Body of pancreas (tissue), 4 donors: ENCODE results near the gene OSBPL9. TPM values are rescaled to one million over a fixed set of nuclear protein-coding genes. Genes with fewer than 3 reads are reported as not detected.

ENCODE experiments used
- ATAC-seq: fragments of 150-250 bp; one replicate; pipeline ENCODE4 v1.9.1; 2016
- DNase-seq, 4 donors: peaks; one replicate each; pipeline ENCODE4 v3.0.0-alpha.2; 2019
- H3K27ac ChIP-seq, 4 donors: fragments of 200-600 bp; sonication (generic); 1 replicate in 3 of 4; 2 replicates in 1 of 4; pipeline versions ENCODE4 v1.5.1 to v1.6.1; 2016 to 2019; ENCODE audit warnings: mild to moderate bottlenecking in 1 of 4, mixed read lengths in 1 of 4, moderate library complexity in 1 of 4
- H3K27me3 ChIP-seq, 2 donors: fragments of 200-600 bp; sonication (generic); one replicate each; pipeline ENCODE4 v1.6.0; 2016; ENCODE audit warnings: mild to moderate bottlenecking in 1 of 2
- H3K36me3 ChIP-seq, 2 donors: fragments of 200-600 bp; sonication (generic); replicated peaks in 1 of 2; 2 replicates each; pipeline ENCODE4 v1.5.1; 2016; ENCODE audit warnings: low read depth in 2 of 2; ENCODE audit not compliant: insufficient read depth in 1 of 2
- H3K4me1 ChIP-seq: fragments of 200-600 bp; sonication (generic); one replicate; pipeline ENCODE4 v1.6.0; 2016
- H3K4me3 ChIP-seq, 2 donors: fragments of 200-600 bp; sonication (generic); 1 replicate in 1 of 2; 2 replicates in 1 of 2; pipeline ENCODE4 v1.5.1; 2016 to 2019
- H3K9me3 ChIP-seq, 3 donors: fragments of 200-600 bp; sonication (generic); 1 replicate in 2 of 3; 2 replicates in 1 of 3; pipeline ENCODE4 v1.5.1; 2016
- CTCF ChIP-seq, 7 experiments: fragments of 450-650 bp in 4 of 7; fragments of 200-600 bp in 3 of 7; sonication (generic) in 3 of 7; IDR thresholded peaks; one replicate each; pipeline ENCODE4 v1.5.1; 2016 to 2019; ENCODE audit warnings: antibody characterized with exemption in 7 of 7
- POLR2A ChIP-seq, 3 donors: fragments of 450-650 bp; IDR thresholded peaks; one replicate each; pipeline ENCODE4 v1.6.1; 2016; ENCODE audit warnings: antibody characterized with exemption in 3 of 3, mild to moderate bottlenecking in 2 of 3
- WGBS, 2 donors: methylation state at CpG; one replicate each; pipeline ENCODE4 v1.1.5; 2017; 5-methylcytosine and 5-hydroxymethylcytosine counted together
- intact Hi-C: fragments of 100-400 bp; cut with DNase I; formaldehyde crosslinking; loops from one replicate; pipeline ENCODE4 v1.15.1; 2023
- total RNA-seq, 2 donors: library from RNA; depleted of rRNA; stranded (reverse); fragments of >200 nt; gene quantifications; one replicate each; pipeline ENCODE4 v1.1.0, GENCODE V29; 2016

The OSBPL9 gene
- total RNA-seq, 2 donors from 2014 or later, result 25.1 to 89.0 TPM

- H3K4me1 ChIP-seq, result peaks cover 85% of the 10 kb centered on the region
These were observed 117.1 kb downstream of the OSBPL9 start for GRCh38 chr1:51733793-51734522.

DNA sequence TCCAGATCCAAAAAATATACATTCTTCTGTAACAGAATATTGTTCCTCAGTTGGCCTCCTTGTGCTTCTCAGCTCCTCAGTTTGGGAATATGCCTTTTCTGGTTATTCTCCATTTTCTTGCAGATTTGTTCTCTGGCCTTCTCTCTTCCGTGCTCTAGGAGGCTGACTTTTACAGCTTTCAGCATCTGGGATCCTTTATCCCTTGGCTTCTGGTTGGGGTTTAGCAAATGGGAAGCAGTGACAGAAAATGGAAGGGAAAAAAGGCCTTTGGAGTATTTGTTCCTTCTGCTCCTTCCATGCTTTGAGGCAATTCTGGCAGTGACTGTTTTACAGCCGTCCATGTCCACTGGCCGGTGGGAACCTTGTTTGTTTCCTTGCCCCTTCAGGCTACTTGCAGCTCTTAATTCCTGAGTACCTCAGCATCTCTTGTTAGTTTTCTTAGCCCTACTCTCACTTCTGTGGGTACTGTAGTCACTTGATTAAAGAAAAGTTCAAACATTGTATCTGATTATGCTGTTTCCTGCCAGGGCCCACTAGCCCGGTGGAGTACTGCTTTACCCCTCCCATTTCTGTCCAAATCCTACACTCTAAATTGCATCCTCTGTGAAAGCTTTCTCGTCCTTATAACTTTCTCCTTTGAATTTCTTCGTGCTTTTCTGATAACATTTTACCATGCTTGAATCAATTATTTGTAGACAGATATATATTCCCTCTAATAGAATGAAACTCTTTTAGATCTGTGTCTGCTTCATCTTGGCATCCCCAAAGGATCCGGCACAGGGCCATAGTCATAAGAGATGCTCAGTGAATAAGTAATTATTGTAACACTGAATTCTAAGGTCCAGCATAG lies 118.2 kb downstream of the OSBPL9 start:
- no peaks in the 10 kb centered on the region for H3K27me3 ChIP-seq
- H3K4me3 ChIP-seq, result no peak overlapping the region
- H3K36me3 ChIP-seq, result no peaks in the 10 kb centered on the region
- intact Hi-C loops, result no loop called here
- no peaks in the 10 kb centered on the region for H3K9me3 ChIP-seq
- WGBS, 2 donors, result 50 to 54% methylated on average over 7 of the region's 7 CpGs
- H3K4me1 ChIP-seq, result peaks cover 89% of the 10 kb centered on the region
- TF ChIP-seq POLR2A (IDR thresholded peaks at IDR 0.05), result no peak
- no peak for TF ChIP-seq CTCF (IDR thresholded peaks at IDR 0.05)
- peak overlapping the region; percentile 19 to 69 (median 56) for H3K27ac ChIP-seq
- no peak for DNase-seq
- ATAC-seq, result no peak

More at GRCh38 chr1:51733793-51734522, 117.1 kb downstream of the OSBPL9 start:
- TF ChIP-seq CTCF (IDR thresholded peaks at IDR 0.05) (no peak), POLR2A (IDR thresholded peaks at IDR 0.05) (no peak)
- H3K4me3 ChIP-seq, result no peak overlapping the region
- DNase-seq (no peak), ATAC-seq (no peak)
- no peaks in the 10 kb centered on the region for H3K27me3 ChIP-seq
- peak overlapping the region; percentile 22 to 69 (median 56) for H3K27ac ChIP-seq
- intact Hi-C loops, result no loop called here
- no peaks in the 10 kb centered on the region for H3K36me3 ChIP-seq
- 28 to 36% methylated on average over 7 of the region's 7 CpGs for WGBS, 2 donors
- no peaks in the 10 kb centered on the region for H3K9me3 ChIP-seq

GRCh38 chr1:51735746-51736254 lies 118.9 kb downstream of the OSBPL9 start:
- Histone ChIP-seq H3K9me3 (no peaks in the 10 kb centered on the region), H3K36me3 (no peaks in the 10 kb centered on the region), H3K4me3 (no peak overlapping the region), H3K4me1 (peaks cover 87% of the 10 kb centered on the region), H3K27me3 (no peaks in the 10 kb centered on the region), H3K27ac (peak overlapping the region in 3 of 4 donors; percentile 15 to 69 (median 65))
- WGBS, 2 donors, result 32 to 40% methylated on average over 5 of the region's 5 CpGs
- no peak for TF ChIP-seq POLR2A (IDR thresholded peaks at IDR 0.05)
- no peak for TF ChIP-seq CTCF (IDR thresholded peaks at IDR 0.05)
- intact Hi-C loops, result no loop called here
- ATAC-seq (no peak), DNase-seq (no peak)

DNA sequence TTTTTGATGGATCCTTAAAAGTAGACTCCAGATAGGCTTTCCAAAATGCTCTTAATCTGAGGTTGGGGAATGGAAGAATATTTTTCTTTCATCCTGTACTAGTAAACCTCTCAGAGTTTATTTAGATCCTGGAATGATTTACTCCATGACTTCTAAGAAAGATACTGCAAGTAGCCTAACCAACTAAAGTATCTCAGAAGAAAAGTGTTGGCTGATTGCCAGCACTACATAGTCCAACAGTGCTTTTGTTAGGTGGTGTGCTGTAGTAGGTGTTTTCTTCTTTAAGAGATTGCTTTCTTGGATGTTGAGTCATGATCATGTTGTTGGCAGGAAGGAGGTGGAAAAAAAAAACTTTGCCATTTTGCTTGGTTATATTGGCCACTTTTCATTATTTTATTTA lies 119.8 kb downstream of the OSBPL9 start:
- peak overlapping the region; percentile 4 to 65 (median 42) for H3K27ac ChIP-seq
- H3K27me3 ChIP-seq, result no peaks in the 10 kb centered on the region
- H3K36me3 ChIP-seq, result no peaks in the 10 kb centered on the region
- intact Hi-C loops, result no loop called here
- no peaks in the 10 kb centered on the region for H3K9me3 ChIP-seq
- peak in 3 of 4 donors; percentile 21 to 41 (median 31) for DNase-seq
- peaks cover 79% of the 10 kb centered on the region for H3K4me1 ChIP-seq
- no peak for TF ChIP-seq POLR2A (IDR thresholded peaks at IDR 0.05)
- TF ChIP-seq CTCF (IDR thresholded peaks at IDR 0.05), result no peak
- peak; percentile 54 for ATAC-seq
- H3K4me3 ChIP-seq, result no peak overlapping the region
